GM18861 (cell line): Measurements from ENCODE around the gene RPS2.
"Not testable (repeated sequence)": the region's sequence is repeated elsewhere in the genome, so short reads cannot be mapped to it uniquely, and the experiment has no call there.

Source experiments
- ATAC-seq: cut with Tn5 transposase; IDR thresholded peaks from one replicate; pipeline ENCODE4 v1.9.1; 2021; ENCODE audit not compliant: unreplicated experiment

The RPS2 gene

GRCh38 chr16:1920727-1921171 is 43.9 kb downstream of the RPS2 start:
- no peak for ATAC-seq

- ATAC-seq = not testable (repeated sequence)
These were observed 44.5 kb downstream of the RPS2 start for GRCh38 chr16:1920122-1920521.

- ATAC-seq = no peak
These were observed 45.2 kb downstream of the RPS2 start for GRCh38 chr16:1919327-1919998.

- ATAC-seq = no peak
These were observed 46.0 kb downstream of the RPS2 start, which contains the start of gene HS3ST6 for GRCh38 chr16:1918351-1919326. HS3ST6 (minus strand) TSS chr16:1918415; CDS start chr16:1918323, 92 bp downstream.

GRCh38 chr16:1917665-1918350 is 46.8 kb downstream of the RPS2 start:
- no peak for ATAC-seq

GRCh38 chr16:1917056-1917664 is 47.5 kb downstream of the RPS2 start:
- no peak for ATAC-seq

- no peak for ATAC-seq
These were observed 48.0 kb downstream of the RPS2 start for GRCh38 chr16:1916640-1916990.

GRCh38 chr16:1915732-1916639 is 48.6 kb downstream of the RPS2 start:
- no peak for ATAC-seq

- no peak for ATAC-seq
These were observed 49.6 kb downstream of the RPS2 start for GRCh38 chr16:1914988-1915387.

- ATAC-seq = no peak
These were observed 50.5 kb downstream of the RPS2 start for GRCh38 chr16:1914084-1914608.

GRCh38 chr16:1913327-1914083 is 51.1 kb downstream of the RPS2 start:
- no peak for ATAC-seq

GRCh38 chr16:1912215-1912543 is 52.4 kb downstream of the RPS2 start:
- no peak for ATAC-seq
